SKM-1 treated with dmso at 0.1 percent for 144 hours (cell line): ENCODE data around the gene UPF2.
"Not testable (repeated sequence)": the region's sequence is repeated elsewhere in the genome, so short reads cannot be mapped to it uniquely, and the experiment has no call there.

ENCODE experiments used
- DNase-seq: peaks from one replicate; lab custom pipeline; 2025; ENCODE audit not compliant: unreplicated experiment; lab: John Stamatoyannopoulos, UW

The UPF2 gene

GRCh38 chr10:11975795-11976194 lies 66.8 kb downstream of the UPF2 start:
- no peak for DNase-seq

GRCh38 chr10:11972523-11972922 lies 70.1 kb downstream of the UPF2 start:
- DNase-seq, result not testable (repeated sequence)

- no peak for DNase-seq
These were observed 80.4 kb downstream of the UPF2 start for GRCh38 chr10:11962176-11962575.

- DNase-seq, result no peak
These were observed 80.8 kb downstream of the UPF2 start for GRCh38 chr10:11961771-11962170.

- no peak for DNase-seq
These were observed 82.6 kb downstream of the UPF2 start for GRCh38 chr10:11959966-11960365.

- no peak for DNase-seq
These were observed 83.7 kb downstream of the UPF2 start for GRCh38 chr10:11958956-11959355.

GRCh38 chr10:11951695-11952094 lies 90.9 kb downstream of the UPF2 start:
- DNase-seq, result no peak

- DNase-seq, result no peak
These were observed 92.1 kb downstream of the UPF2 start for GRCh38 chr10:11950325-11951018.

GRCh38 chr10:11949152-11949551 lies 93.5 kb downstream of the UPF2 start:
- no peak for DNase-seq

- no peak for DNase-seq
These were observed 96.0 kb downstream of the UPF2 start for GRCh38 chr10:11946652-11947051.

GRCh38 chr10:11936389-11937152 lies 106.0 kb downstream of the UPF2 start:
- DNase-seq, result no peak

GRCh38 chr10:11934262-11934661 lies 108.3 kb downstream of the UPF2 start:
- no peak for DNase-seq

- no peak for DNase-seq
These were observed 108.9 kb downstream of the UPF2 start for GRCh38 chr10:11933577-11934223.

GRCh38 chr10:11931038-11931437 lies 111.6 kb downstream of the UPF2 start:
- DNase-seq, result no peak

- DNase-seq, result no peak
These were observed 112.2 kb downstream of the UPF2 start for GRCh38 chr10:11930312-11930978.

- no peak for DNase-seq
These were observed 114.9 kb downstream of the UPF2 start for GRCh38 chr10:11927746-11928145.

GRCh38 chr10:11921800-11922392 lies 120.7 kb downstream of the UPF2 start:
- no peak for DNase-seq

- DNase-seq, result no peak
These were observed 123.3 kb downstream of the UPF2 start for GRCh38 chr10:11919271-11919670.

- DNase-seq, result no peak
These were observed 124.2 kb downstream of the UPF2 start for GRCh38 chr10:11918384-11918783.

- no peak for DNase-seq
These were observed 129.4 kb downstream of the UPF2 start for GRCh38 chr10:11913079-11913641.

GRCh38 chr10:11910102-11910501 lies 132.5 kb downstream of the UPF2 start:
- no peak for DNase-seq
